ENCODE data around the gene EGFR. TPM values are rescaled to one million over a fixed set of nuclear protein-coding genes. Genes with fewer than 3 reads are reported as not detected.

EGFR gene
- total RNA-seq, 1 donor from 2014 or later, result 67.2 TPM

DNA sequence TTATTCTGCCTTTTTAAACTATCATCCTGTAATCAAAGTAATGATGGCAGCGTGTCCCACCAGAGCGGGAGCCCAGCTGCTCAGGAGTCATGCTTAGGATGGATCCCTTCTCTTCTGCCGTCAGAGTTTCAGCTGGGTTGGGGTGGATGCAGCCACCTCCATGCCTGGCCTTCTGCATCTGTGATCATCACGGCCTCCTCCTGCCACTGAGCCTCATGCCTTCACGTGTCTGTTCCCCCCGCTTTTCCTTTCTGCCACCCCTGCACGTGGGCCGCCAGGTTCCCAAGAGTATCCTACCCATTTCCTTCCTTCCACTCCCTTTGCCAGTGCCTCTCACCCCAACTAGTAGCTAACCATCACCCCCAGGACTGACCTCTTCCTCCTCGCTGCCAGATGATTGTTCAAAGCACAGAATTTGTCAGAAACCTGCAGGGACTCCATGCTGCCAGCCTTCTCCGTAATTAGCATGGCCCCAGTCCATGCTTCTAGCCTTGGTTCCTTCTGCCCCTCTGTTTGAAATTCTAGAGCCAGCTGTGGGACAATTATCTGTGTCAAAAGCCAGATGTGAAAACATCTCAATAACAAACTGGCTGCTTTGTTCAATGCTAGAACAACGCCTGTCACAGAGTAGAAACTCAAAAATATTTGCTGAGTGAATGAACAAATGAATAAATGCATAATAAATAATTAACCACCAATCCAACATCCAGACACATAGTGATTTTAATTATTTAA lies 151.7 kb downstream of the EGFR start:
- no peaks in the 10 kb centered on the region for H3K27me3 ChIP-seq (ENCODE audit: control insufficient read depth, insufficient read depth, low read length)
- TF ChIP-seq, protein P1, sequence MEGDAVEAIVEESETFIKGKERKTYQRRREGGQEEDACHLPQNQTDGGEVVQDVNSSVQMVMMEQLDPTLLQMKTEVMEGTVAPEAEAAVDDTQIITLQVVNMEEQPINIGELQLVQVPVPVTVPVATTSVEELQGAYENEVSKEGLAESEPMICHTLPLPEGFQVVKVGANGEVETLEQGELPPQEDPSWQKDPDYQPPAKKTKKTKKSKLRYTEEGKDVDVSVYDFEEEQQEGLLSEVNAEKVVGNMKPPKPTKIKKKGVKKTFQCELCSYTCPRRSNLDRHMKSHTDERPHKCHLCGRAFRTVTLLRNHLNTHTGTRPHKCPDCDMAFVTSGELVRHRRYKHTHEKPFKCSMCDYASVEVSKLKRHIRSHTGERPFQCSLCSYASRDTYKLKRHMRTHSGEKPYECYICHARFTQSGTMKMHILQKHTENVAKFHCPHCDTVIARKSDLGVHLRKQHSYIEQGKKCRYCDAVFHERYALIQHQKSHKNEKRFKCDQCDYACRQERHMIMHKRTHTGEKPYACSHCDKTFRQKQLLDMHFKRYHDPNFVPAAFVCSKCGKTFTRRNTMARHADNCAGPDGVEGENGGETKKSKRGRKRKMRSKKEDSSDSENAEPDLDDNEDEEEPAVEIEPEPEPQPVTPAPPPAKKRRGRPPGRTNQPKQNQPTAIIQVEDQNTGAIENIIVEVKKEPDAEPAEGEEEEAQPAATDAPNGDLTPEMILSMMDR (IDR thresholded peaks at IDR 0.05; ENCODE audit: insufficient read depth, low read length, poor library complexity, severe bottlenecking), result no peak
- DNase-seq (ENCODE audit: low read depth), result no peak
- peaks cover 5% of the 10 kb centered on the region for H3K36me3 ChIP-seq (ENCODE audit: control insufficient read depth, insufficient read depth, low read length)
- H3K4me3 ChIP-seq (ENCODE audit: low read depth, low read length), result no peak overlapping the region

GRCh38 chr7:55171157-55171556 lies 152.3 kb downstream of the EGFR start:
- peaks cover 5% of the 10 kb centered on the region for H3K36me3 ChIP-seq (ENCODE audit: control insufficient read depth, insufficient read depth, low read length)
- no peak for DNase-seq (ENCODE audit: low read depth)
- H3K27me3 ChIP-seq (ENCODE audit: control insufficient read depth, insufficient read depth, low read length), result no peaks in the 10 kb centered on the region
- TF ChIP-seq, protein P1 (IDR thresholded peaks at IDR 0.05; ENCODE audit: insufficient read depth, low read length, poor library complexity, severe bottlenecking), result no peak
- no peak overlapping the region for H3K4me3 ChIP-seq (ENCODE audit: low read depth, low read length)

DNA sequence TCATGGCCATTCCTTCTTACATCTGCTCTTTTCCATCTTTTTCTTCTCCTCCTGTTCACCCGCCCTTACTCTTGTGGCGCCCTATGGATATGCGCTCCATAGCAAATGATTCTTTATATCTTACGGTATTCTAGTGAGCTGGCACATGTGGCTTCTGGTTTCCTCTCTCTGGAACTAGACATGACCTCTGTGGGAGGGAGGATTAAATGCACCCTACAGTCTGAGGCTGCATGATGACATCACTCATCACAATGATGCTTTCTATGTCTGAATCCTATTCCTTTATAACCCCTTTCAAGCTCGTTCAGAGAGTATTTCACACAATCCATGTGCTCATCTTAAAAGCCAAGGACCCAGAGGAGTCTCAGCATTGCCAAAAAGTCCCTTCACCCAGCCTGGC lies 153.3 kb downstream of the EGFR start:
- TF ChIP-seq, protein P1 (IDR thresholded peaks at IDR 0.05; ENCODE audit: insufficient read depth, low read length, poor library complexity, severe bottlenecking), result no peak
- Histone ChIP-seq H3K36me3 (ENCODE audit: control insufficient read depth, insufficient read depth, low read length) (peaks cover 5% of the 10 kb centered on the region), H3K4me3 (ENCODE audit: low read depth, low read length) (no peak overlapping the region), H3K27me3 (ENCODE audit: control insufficient read depth, insufficient read depth, low read length) (no peaks in the 10 kb centered on the region)
- no peak for DNase-seq (ENCODE audit: low read depth)

DNA sequence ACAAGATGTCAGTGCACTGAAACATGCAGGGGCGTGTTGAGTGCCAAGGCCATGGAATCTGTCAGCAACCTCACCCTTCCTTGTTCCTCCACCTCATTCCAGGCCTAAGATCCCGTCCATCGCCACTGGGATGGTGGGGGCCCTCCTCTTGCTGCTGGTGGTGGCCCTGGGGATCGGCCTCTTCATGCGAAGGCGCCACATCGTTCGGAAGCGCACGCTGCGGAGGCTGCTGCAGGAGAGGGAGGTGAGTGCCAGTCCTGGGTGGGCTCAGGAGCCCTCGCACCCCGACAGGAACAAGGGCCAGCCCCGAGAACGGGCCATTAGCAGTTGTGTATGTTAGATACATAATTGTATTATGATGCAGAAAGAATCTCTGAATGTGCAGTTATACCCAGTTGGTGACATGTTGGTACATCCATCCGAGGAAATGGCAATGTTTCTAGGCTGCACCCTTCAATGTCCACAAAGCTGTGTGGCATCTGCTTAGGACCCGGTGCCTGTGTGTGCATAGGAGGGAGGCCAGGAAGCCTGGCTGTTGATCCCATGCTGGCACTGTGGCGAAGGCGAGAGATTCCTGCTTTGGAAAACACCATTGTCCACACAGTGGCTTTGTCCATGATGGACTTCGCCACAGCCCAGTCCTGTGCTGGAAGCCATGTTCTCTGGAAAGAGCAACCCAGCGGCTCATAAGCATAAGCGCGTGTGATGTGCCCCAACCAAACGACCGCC lies 154.2 kb downstream of the EGFR start:
- TF ChIP-seq, protein P1 (IDR thresholded peaks at IDR 0.05; ENCODE audit: insufficient read depth, low read length, poor library complexity, severe bottlenecking), result no peak
- Histone ChIP-seq H3K27me3 (ENCODE audit: control insufficient read depth, insufficient read depth, low read length) (no peaks in the 10 kb centered on the region), H3K4me3 (ENCODE audit: low read depth, low read length) (no peak overlapping the region), H3K36me3 (ENCODE audit: control insufficient read depth, insufficient read depth, low read length) (peaks cover 5% of the 10 kb centered on the region)
- no peak for DNase-seq (ENCODE audit: low read depth)

DNA sequence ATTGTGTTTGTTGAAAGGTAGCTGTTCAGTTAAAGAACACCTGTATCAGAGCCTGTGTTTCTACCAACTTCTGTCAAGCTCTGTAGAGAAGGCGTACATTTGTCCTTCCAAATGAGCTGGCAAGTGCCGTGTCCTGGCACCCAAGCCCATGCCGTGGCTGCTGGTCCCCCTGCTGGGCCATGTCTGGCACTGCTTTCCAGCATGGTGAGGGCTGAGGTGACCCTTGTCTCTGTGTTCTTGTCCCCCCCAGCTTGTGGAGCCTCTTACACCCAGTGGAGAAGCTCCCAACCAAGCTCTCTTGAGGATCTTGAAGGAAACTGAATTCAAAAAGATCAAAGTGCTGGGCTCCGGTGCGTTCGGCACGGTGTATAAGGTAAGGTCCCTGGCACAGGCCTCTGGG lies 154.9 kb downstream of the EGFR start:
- no peak overlapping the region for H3K4me3 ChIP-seq (ENCODE audit: low read depth, low read length)
- DNase-seq (ENCODE audit: low read depth), result no peak
- H3K36me3 ChIP-seq (ENCODE audit: control insufficient read depth, insufficient read depth, low read length), result peaks cover 5% of the 10 kb centered on the region
- H3K27me3 ChIP-seq (ENCODE audit: control insufficient read depth, insufficient read depth, low read length), result no peaks in the 10 kb centered on the region
- TF ChIP-seq, protein P1 (IDR thresholded peaks at IDR 0.05; ENCODE audit: insufficient read depth, low read length, poor library complexity, severe bottlenecking), result no peak
